Stimulated activated CD8-positive, alpha-beta memory T cell treated with anti-CD3 and anti-CD28 coated beads, Interleukin-4, amount 100 ng/mL, for 24 hours (primary cell): ENCODE measurements around the gene ARID3B.
A peak's percentile ranks its signal among the peaks of the same experiment; 100 is the strongest.

Experiments used
- DNase-seq: peaks from one replicate; pipeline ENCODE4 v3.0.0-alpha.2; 2020; ENCODE audit warnings: low read depth

ARID3B gene

DNA sequence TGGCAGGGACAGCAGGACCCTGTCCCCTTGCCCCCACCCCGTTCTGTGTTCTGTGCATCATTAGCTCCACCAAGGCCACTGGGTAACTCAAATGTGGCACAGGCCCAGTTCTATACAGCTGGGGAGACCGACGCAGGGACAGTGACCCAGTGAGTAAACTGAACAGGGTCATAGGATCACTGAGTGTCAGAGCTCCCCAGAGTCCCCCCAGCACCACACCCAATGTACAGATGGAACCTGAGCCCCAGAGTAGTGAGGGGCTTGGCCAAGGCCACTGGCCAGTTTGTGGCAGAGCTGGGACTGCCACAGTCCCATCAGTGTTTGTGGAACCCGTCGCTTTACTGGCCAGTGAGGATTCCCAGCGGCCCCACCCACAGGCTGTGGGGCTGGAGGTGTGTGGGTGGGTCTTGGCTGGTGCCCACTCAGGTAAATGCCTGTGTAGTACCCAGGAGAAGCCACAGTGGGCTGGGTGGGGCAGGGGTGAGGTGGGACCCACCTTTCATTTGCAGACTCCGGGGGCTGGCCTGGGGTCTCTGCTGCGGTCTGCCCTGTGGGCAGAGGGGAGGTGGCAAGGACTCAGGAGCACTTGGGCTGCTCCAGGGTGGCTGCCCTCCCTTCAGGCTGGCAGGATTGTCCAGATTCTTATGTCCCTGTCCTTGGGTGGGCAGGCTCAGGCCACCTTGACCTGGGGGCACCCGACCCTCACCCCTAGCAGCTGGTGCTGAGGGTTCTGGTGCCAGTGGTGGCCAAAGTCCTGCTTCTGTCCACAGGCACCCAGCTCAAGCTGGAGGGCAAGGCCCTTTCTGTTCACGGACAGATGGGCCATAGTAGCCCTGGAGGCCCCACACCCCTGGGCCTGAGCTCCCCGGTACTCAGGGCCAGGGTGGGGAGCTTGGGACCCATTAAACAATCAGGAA lies 63.0 kb downstream of the ARID3B start:
- DNase-seq, result no peak

- no peak for DNase-seq
Observed at GRCh38 chr15:74604983-74605794, 64.2 kb downstream of the ARID3B start.

DNA sequence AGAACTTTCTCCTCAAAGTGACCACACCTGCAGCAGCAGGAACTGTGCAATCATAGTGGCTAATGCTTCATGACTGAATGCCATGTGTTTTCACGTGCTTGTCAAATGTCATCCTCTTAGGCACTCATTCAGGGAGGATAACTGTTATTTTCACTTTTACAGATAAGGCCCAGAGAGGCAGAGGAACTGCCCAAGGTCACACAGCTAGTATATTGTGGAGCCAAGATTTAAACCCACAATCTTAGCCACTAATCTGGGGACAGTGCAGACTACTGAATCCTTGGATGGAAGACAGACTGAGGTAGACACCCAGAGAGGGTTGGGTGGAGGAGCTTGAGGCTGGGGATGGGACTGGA lies 64.8 kb downstream of the ARID3B start:
- no peak for DNase-seq

- no peak for DNase-seq
Observed at GRCh38 chr15:74608786-74609185, 67.8 kb downstream of the ARID3B start.

- no peak for DNase-seq
Observed at GRCh38 chr15:74609938-74610301, 68.9 kb downstream of the ARID3B start.

DNA sequence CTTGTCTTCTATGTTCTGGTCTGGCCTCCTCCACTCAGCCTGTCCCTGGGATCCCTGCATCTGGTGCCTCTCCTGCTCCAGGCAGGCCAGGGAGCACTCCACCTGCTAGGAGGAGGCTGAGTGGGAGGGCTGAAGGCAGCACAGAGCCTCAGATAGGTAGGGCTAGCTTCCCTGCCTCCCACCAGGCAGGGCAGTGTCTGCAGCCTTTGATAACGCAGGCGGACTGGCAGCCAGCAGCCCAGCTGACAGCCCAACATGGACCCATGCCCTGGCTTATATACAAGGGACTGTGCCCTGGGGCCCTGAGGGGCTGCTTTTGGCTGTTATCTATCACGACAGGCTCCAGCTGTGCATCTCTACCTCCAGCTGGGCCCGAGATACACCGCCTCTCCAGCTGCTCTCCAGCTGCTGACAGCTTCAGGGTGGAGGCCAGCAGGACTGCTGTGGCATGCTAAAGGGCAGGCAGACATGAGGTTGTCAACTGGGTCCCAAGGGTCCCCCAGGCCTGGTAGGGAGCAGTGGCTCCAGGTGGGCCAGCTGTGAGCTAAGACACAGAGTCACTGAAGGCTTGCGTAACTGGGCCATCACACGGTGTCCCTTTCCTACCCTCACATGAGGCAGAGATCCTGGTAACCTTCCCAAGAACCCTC lies 69.4 kb downstream of the ARID3B start:
- DNase-seq, result no peak

- DNase-seq, result no peak
Observed at GRCh38 chr15:74611341-74611740, 70.3 kb downstream of the ARID3B start.

- DNase-seq, result no peak
Observed at GRCh38 chr15:74611834-74612233, 70.8 kb downstream of the ARID3B start.

- DNase-seq, result no peak
Observed at GRCh38 chr15:74612677-74613076, 71.7 kb downstream of the ARID3B start.

GRCh38 chr15:74613089-74613952 lies 72.3 kb downstream of the ARID3B start:
- no peak for DNase-seq

- no peak for DNase-seq
Observed at GRCh38 chr15:74613953-74614743, 73.1 kb downstream of the ARID3B start.

- peak; percentile 88 for DNase-seq
Observed at GRCh38 chr15:74614744-74615507, 73.9 kb downstream of the ARID3B start.

GRCh38 chr15:74615508-74616365 lies 74.7 kb downstream of the ARID3B start, which contains the start of gene CLK3:
Gene CLK3, plus strand, starts transcription at chr15:74615836. Its CDS starts 3,361 bp downstream, at chr15:74619197.
- peak; percentile 97 for DNase-seq

GRCh38 chr15:74616366-74616939 lies 75.4 kb downstream of the ARID3B start:
- DNase-seq, result peak; percentile 53

DNA sequence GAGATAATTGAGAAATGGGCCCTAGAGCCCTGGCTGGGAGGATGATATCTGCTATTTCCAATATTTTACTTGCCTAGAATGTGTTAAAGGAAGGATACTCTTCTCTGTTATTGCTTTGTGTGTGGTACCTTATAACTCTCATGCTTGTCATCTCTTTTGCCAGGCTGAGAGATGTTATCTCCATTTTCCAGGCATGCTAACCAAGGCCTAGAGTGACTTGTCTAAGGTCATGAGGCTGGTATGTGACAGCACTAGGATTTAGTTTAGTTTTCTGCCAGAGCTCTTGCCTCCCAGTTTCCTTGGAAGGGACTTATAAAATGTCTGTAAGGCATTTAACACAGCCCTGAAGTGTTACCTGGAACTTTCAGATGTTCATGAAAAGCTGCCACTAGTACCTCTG lies 76.0 kb downstream of the ARID3B start:
- DNase-seq, result no peak

DNA sequence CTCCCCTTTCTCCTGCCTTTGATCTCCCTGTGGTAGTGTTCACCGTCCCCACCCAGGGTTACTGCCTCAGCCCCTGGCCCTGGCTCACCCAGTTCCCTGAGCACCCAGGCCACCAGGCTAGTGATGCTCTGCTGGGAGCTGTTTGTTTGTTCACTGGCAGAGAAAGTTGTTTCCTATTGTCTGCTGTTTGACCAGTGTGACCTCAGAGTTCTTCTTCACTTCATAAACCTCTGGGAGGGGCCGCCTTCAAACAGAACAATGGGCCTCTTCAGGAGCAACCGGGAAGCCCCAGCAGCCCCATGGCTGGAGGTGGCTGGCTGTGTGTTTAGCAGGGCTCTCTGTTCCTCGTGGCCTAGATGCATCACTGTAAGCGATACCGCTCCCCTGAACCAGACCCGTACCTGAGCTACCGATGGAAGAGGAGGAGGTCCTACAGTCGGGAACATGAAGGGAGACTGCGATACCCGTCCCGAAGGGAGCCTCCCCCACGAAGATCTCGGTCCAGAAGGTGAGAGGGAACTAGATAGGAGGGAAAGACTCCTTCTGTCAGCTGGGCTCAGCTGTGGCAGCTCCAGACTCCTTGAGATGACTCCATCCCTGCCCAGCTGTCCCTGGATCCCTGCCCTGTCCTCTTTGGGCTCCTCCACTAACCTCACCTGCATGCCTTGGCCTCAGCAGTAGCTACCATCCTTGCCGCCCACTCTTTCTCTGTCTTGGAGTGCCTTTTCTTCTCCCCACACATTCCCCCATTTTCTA lies 78.0 kb downstream of the ARID3B start:
- no peak for DNase-seq

- no peak for DNase-seq
Observed at GRCh38 chr15:74619916-74620635, 79.1 kb downstream of the ARID3B start.
